Measurements from ENCODE around the gene GLUL.

Gene GLUL

GRCh38 chr1:182408435-182409075 lies 17.0 kb upstream of the GLUL start:
- DNase-seq (ENCODE audit: low read depth) = no peak
- no peak for TF ChIP-seq CTCF (IDR thresholded peaks at IDR 0.05; ENCODE audit: control insufficient read depth, insufficient read depth, low read depth, low read length, missing control alignments)
- H3K4me3 ChIP-seq (ENCODE audit: control insufficient read depth, low read depth, low read length) = no peak overlapping the region

DNA sequence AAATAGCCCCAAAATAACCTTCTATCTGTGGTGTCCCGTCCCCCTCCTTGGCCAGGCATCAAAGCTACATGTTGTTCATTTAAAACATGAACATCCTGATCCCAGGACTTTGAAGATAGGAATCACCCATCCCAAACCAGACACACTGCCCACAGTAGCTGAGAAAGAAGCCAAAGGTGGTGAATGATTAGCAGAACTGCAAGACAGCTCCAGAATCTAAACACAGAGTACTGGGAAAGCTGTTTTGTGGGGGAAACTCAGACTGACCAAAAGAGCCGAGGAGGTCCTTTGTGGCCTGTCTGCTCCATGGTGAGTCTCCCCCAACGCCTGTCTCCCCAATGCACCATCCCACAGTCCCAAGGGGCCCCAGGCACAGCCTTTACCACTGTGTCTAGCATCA lies 16.1 kb upstream of the GLUL start:
- DNase-seq (ENCODE audit: low read depth) = no peak
- TF ChIP-seq CTCF (IDR thresholded peaks at IDR 0.05; ENCODE audit: control insufficient read depth, insufficient read depth, low read depth, low read length, missing control alignments) = no peak
- no peak overlapping the region for H3K4me3 ChIP-seq (ENCODE audit: control insufficient read depth, low read depth, low read length)

DNA sequence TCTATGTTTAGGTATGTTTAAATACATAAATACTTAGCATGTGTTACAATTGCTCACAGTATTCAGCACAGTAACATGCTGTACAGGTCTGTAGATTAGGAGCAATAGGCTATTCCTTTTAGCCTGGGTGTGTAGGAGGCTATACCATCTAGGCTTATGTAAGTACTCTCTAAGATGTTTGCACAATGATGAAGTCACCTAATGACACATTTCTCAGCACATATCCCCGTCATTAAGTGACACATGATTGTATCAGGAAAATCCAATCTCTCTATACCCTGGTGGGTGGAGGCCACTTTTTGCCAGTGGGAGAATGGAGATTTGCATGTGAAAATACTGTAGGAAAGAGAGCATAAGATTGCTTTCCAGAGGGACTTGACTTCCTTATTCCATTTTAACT lies 14.4 kb upstream of the GLUL start:
- DNase-seq (ENCODE audit: low read depth) = no peak
- no peak overlapping the region for H3K4me3 ChIP-seq (ENCODE audit: control insufficient read depth, low read depth, low read length)
- no peak for TF ChIP-seq CTCF (IDR thresholded peaks at IDR 0.05; ENCODE audit: control insufficient read depth, insufficient read depth, low read depth, low read length, missing control alignments)

DNA sequence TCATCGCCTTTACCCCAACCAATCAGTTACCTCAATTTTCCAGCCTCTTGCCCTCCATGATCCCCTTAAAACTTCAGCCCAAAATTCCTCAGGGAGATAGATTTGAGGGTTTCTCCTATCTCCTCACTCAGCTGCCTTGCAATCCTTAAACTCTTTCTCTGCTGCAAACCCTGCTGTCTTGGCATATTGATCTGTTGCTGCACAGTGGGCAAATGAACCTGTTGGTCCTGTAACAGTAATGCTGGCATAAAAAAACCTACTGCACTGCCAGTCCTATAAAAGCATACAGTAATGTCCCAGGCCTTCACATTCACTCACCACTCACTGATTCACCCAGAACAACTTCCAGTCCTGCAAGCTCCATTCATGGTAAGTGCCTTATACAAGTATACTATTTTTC lies 14.0 kb upstream of the GLUL start:
- no peak for TF ChIP-seq CTCF (IDR thresholded peaks at IDR 0.05; ENCODE audit: control insufficient read depth, insufficient read depth, low read depth, low read length, missing control alignments)
- H3K4me3 ChIP-seq (ENCODE audit: control insufficient read depth, low read depth, low read length) = no peak overlapping the region
- no peak for DNase-seq (ENCODE audit: low read depth)

- no peak for DNase-seq (ENCODE audit: low read depth)
- TF ChIP-seq CTCF (IDR thresholded peaks at IDR 0.05; ENCODE audit: control insufficient read depth, insufficient read depth, low read depth, low read length, missing control alignments) = no peak
- no peak overlapping the region for H3K4me3 ChIP-seq (ENCODE audit: control insufficient read depth, low read depth, low read length)
Observed at GRCh38 chr1:182404781-182405180, 13.2 kb upstream of the GLUL start.

DNA sequence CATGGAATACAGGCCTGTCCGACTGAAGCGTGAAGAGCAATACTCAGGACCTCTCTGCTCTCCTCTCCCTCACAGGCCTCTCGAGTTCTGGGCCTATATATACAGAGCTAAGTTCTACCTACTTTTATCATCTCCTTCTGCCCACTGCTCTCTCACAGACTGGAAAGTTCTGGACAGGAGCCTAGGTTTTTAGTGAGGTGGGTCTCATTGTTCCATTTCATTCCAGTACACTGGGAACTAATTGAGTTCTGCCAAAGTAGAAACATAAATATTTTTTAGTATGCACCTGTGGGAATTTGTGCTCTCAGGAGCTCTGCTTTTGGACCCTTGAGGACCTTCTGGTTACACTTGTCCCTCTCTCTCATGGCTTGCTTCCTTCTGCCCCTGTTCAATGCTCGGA lies 9.0 kb upstream of the GLUL start, which contains the start of gene TEDDM1:
TEDDM1 (minus strand) TSS at position 101 of the 400 bp plus-strand sequence. CDS start 182 bp downstream, outside the sequence.
- TF ChIP-seq CTCF (IDR thresholded peaks at IDR 0.05; ENCODE audit: control insufficient read depth, insufficient read depth, low read depth, low read length, missing control alignments) = no peak
- no peak for DNase-seq (ENCODE audit: low read depth)
- no peak within 1 kb of the TSS for H3K4me3 ChIP-seq (ENCODE audit: control insufficient read depth, low read depth, low read length)
